Measurements from ENCODE around the gene FBRSL1.

The FBRSL1 gene

DNA sequence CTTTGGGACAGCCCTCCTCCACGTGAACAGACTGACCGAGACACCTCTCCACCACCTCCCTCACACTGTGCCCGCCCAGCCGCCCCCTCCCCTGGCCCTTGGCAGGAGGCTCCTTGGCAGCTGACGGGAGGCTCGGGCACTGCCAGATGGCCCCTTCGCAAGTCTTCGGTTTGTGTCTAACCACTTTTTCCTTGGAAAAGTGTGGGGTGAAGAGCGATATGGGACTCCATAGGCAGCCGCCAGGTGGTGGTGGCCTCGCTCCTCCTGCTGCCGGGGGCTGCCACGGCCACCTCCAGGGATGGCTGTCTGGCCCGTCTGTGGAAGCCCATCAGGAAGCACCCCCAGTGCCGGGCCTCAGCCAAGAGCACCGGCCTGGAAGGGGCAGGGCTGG, 61.7 kb downstream of the FBRSL1 start:
- TF ChIP-seq, protein P1, sequence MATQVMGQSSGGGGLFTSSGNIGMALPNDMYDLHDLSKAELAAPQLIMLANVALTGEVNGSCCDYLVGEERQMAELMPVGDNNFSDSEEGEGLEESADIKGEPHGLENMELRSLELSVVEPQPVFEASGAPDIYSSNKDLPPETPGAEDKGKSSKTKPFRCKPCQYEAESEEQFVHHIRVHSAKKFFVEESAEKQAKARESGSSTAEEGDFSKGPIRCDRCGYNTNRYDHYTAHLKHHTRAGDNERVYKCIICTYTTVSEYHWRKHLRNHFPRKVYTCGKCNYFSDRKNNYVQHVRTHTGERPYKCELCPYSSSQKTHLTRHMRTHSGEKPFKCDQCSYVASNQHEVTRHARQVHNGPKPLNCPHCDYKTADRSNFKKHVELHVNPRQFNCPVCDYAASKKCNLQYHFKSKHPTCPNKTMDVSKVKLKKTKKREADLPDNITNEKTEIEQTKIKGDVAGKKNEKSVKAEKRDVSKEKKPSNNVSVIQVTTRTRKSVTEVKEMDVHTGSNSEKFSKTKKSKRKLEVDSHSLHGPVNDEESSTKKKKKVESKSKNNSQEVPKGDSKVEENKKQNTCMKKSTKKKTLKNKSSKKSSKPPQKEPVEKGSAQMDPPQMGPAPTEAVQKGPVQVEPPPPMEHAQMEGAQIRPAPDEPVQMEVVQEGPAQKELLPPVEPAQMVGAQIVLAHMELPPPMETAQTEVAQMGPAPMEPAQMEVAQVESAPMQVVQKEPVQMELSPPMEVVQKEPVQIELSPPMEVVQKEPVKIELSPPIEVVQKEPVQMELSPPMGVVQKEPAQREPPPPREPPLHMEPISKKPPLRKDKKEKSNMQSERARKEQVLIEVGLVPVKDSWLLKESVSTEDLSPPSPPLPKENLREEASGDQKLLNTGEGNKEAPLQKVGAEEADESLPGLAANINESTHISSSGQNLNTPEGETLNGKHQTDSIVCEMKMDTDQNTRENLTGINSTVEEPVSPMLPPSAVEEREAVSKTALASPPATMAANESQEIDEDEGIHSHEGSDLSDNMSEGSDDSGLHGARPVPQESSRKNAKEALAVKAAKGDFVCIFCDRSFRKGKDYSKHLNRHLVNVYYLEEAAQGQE (IDR thresholded peaks at IDR 0.05; ENCODE audit: insufficient read depth in 1 of 2, low read depth in 2 of 2, low read length in 2 of 2) = no peak
- TF ChIP-seq POLR2AphosphoS5 (IDR thresholded peaks at IDR 0.05; ENCODE audit: low read depth, low read length) (no peak), SIN3A (IDR thresholded peaks at IDR 0.05; ENCODE audit: borderline replicate concordance, insufficient read depth, low read length) (no peak), TAF1 (IDR thresholded peaks at IDR 0.05; ENCODE audit: borderline replicate concordance, insufficient read depth, low read length) (no peak), FOXP2 (optimal IDR thresholded peaks at IDR 0.05; ENCODE audit: borderline replicate concordance, extremely low read depth, extremely low read length, insufficient read depth) (no peak)

DNA sequence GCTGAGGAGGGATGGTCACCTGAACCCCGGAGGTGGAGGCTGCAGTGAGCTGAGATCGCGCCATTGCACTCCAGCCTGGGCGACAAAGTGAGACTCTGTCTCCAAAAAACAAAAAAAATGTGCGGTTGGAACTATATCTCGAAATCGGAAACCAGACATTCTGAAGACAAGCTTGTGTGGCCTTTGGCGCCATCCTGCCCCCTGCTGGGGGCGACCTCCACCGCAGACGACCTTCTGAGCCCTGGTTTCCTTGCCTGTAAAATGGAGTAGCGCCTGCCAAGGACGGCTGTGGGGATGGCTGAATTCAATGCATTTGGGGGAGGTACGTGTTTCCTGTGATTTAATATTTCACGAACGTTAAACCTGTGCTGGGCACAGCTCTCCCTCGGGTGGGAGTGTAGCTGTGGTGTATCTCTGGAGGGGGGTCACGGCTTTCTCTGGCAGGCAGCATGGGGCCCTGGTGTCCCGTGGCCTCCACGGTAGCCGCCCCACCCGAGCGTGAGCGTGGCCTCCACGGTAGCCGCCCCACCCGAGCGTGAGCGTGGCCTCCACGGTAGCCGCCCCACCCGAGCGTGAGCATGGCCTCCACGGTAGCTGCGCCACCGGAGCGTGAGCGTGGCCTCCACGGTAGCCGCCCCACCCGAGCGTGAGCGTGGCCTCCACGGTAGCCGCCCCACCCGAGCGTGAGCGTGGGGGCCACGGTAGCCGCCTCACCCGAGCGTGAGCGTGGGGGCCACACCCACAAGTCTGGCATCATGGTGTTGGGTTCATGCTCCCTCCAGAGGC, 65.1 kb downstream of the FBRSL1 start:
- TF ChIP-seq TAF1 (IDR thresholded peaks at IDR 0.05; ENCODE audit: borderline replicate concordance, insufficient read depth, low read length) = no peak
- no peak for TF ChIP-seq POLR2AphosphoS5 (IDR thresholded peaks at IDR 0.05; ENCODE audit: low read depth, low read length)
- TF ChIP-seq, protein P1 (IDR thresholded peaks at IDR 0.05; ENCODE audit: insufficient read depth in 1 of 2, low read depth in 2 of 2, low read length in 2 of 2) = no peak
- no peak for TF ChIP-seq SIN3A (IDR thresholded peaks at IDR 0.05; ENCODE audit: borderline replicate concordance, insufficient read depth, low read length)
- TF ChIP-seq FOXP2 (optimal IDR thresholded peaks at IDR 0.05; ENCODE audit: borderline replicate concordance, extremely low read depth, extremely low read length, insufficient read depth) = no peak

DNA sequence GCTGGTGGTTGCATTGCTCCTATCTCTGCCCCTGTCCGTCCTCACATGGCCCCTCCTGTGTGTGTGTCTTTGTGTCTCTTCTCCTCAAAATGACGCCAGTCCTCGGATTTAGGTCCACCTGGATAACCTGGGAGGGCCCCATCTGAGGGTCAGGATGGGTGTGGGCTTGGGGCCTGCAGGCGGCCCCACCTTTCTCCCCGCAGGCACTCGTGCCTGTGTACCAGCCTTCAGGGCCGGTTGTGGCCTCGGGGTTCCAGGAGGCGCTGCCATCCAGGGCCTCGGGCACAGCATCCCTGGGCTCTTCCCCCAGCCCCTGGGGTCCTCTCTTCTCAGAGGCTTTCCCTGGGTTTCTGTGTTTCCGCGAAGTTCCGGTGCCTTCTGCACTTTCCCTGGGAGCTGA, 65.7 kb downstream of the FBRSL1 start:
- TF ChIP-seq POLR2AphosphoS5 (IDR thresholded peaks at IDR 0.05; ENCODE audit: low read depth, low read length) (no peak), FOXP2 (optimal IDR thresholded peaks at IDR 0.05; ENCODE audit: borderline replicate concordance, extremely low read depth, extremely low read length, insufficient read depth) (no peak), SIN3A (IDR thresholded peaks at IDR 0.05; ENCODE audit: borderline replicate concordance, insufficient read depth, low read length) (no peak), TAF1 (IDR thresholded peaks at IDR 0.05; ENCODE audit: borderline replicate concordance, insufficient read depth, low read length) (no peak)
- TF ChIP-seq, protein P1 (IDR thresholded peaks at IDR 0.05; ENCODE audit: insufficient read depth in 1 of 2, low read depth in 2 of 2, low read length in 2 of 2) = no peak

DNA sequence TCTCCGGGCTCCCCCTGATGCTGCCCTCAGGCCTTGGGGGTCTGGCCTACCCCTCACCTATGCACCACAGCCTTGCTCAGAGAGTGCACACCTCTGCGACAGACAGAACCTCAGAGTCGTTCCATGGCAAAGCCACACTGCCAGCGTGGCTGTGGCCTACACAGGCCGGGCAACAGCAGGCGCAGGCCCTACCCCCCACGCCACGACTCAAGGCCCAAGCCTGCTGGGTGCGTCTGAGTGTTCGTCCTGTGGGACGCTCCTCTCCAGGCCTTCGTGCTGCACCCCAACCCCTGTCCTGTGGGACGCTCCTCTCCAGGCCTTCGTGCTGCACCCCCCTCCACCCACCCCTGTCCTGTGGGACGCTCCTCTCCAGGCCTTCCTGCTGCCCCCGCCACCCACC, 66.3 kb downstream of the FBRSL1 start:
- TF ChIP-seq, protein P1 (IDR thresholded peaks at IDR 0.05; ENCODE audit: insufficient read depth in 1 of 2, low read depth in 2 of 2, low read length in 2 of 2) = no peak
- TF ChIP-seq POLR2AphosphoS5 (IDR thresholded peaks at IDR 0.05; ENCODE audit: low read depth, low read length) (no peak), SIN3A (IDR thresholded peaks at IDR 0.05; ENCODE audit: borderline replicate concordance, insufficient read depth, low read length) (no peak), TAF1 (IDR thresholded peaks at IDR 0.05; ENCODE audit: borderline replicate concordance, insufficient read depth, low read length) (no peak), FOXP2 (optimal IDR thresholded peaks at IDR 0.05; ENCODE audit: borderline replicate concordance, extremely low read depth, extremely low read length, insufficient read depth) (no peak)

Data from PFSK-1 (cell line).